Caco-2 (cell line): ENCODE results near the gene CALR. TPM values are rescaled to one million over a fixed set of nuclear protein-coding genes. Genes with fewer than 3 reads are reported as not detected.

Source experiments
- BruUV-seq: library from RNA; stranded (reverse); fragments of 400-500 nt; replicated peaks from 2 replicates; lab custom pipeline; 2021; lab: Mats Ljungman, UMichigan
- CTCF ChIA-PET: fragments of 300-600 bp; sonication (Branson Sonifier 250); formaldehyde crosslinking; loops from one replicate; lab custom pipeline; 2022; ENCODE audit warnings: antibody characterized with exemption; lab: Charles Lee
- POLR2A ChIA-PET: fragments of 300-600 bp; sonication (Branson Sonifier 250); formaldehyde crosslinking; loops from one replicate; lab custom pipeline; 2022; ENCODE audit warnings: antibody characterized with exemption; lab: Charles Lee
- DNase-seq, 2 experiments: peaks; one replicate each; pipeline versions ENCODE4 v3.0.0 to v3.0.0-alpha.2; 2020 to 2022
- H3K27me3 ChIP-seq: replicated peaks from 2 replicates; pipeline ENCODE4 v1.6.0; 2011; ENCODE audit warnings: low read length; ENCODE audit not compliant: control insufficient read depth, insufficient read depth
- H3K36me3 ChIP-seq: 2 replicates; pipeline ENCODE4 v1.5.1; 2011; ENCODE audit warnings: low read length; ENCODE audit not compliant: control insufficient read depth, insufficient read depth
- H3K4me1 ChIP-seq: fragments of 250-450 bp; sonication (Bioruptor Pico); 2 replicates; pipeline ENCODE4 v1.5.1; 2020; ENCODE audit warnings: mild to moderate bottlenecking
- H3K4me3 ChIP-seq: 2 replicates; pipeline ENCODE4 v1.5.1; 2011; ENCODE audit warnings: low read depth, mild to moderate bottlenecking, control low read depth, low read length
- H3K9me3 ChIP-seq: fragments of 250-450 bp; sonication (Bioruptor Pico); 2 replicates; pipeline ENCODE4 v1.5.1; 2020; ENCODE audit warnings: mild to moderate bottlenecking, moderate library complexity
- H3K27ac Mint-ChIP-seq: one replicate; pipeline ENCODE4 v1.8.0; 2022; ENCODE audit warnings: mixed read lengths; ENCODE audit not compliant: unreplicated experiment
- H3K27me3 Mint-ChIP-seq: one replicate; pipeline ENCODE4 v1.8.0; 2022; ENCODE audit warnings: mixed read lengths; ENCODE audit not compliant: insufficient read depth, unreplicated experiment
- H3K36me3 Mint-ChIP-seq: one replicate; pipeline ENCODE4 v1.8.0; 2022; ENCODE audit warnings: mild to moderate bottlenecking, mixed read lengths; ENCODE audit not compliant: insufficient read depth, unreplicated experiment
- H3K4me1 Mint-ChIP-seq: one replicate; pipeline ENCODE4 v1.8.0; 2022; ENCODE audit warnings: low read depth, mixed read lengths; ENCODE audit not compliant: unreplicated experiment
- H3K4me3 Mint-ChIP-seq: one replicate; pipeline ENCODE4 v1.8.0; 2022; ENCODE audit warnings: mild to moderate bottlenecking, moderate library complexity, mixed read lengths; ENCODE audit not compliant: unreplicated experiment
- H3K9me3 Mint-ChIP-seq: one replicate; pipeline ENCODE4 v1.8.0; 2022; ENCODE audit warnings: mixed read lengths; ENCODE audit not compliant: unreplicated experiment
- intact Hi-C: fragments of 100-400 bp; cut with micrococcal nuclease; formaldehyde crosslinking; loops from one replicate; pipeline ENCODE4 v1.10.0; 2022; ENCODE audit not compliant: unreplicated experiment
- total RNA-seq: library from RNA; stranded (reverse); gene quantifications from 2 replicates; pipeline ENCODE4 v1.2.3, GENCODE V29; 2022
- TF ChIP-seq, protein P1 (sequence below), 2 experiments: fragments of 200-600 bp in 1 of 2; IDR thresholded peaks; 1 replicate in 1 of 2; 2 replicates in 1 of 2; pipeline versions ENCODE4 v1.5.1 to v1.8.0; 2011 to 2022; ENCODE audit warnings: antibody characterized with exemption in 1 of 2, control low read depth in 1 of 2, inconsistent platforms in 1 of 2, low read depth in 1 of 2, low read length in 1 of 2, mild to moderate bottlenecking in 1 of 2, moderate library complexity in 1 of 2; ENCODE audit not compliant: insufficient read depth in 1 of 2, severe bottlenecking in 1 of 2, unreplicated experiment in 1 of 2

CALR gene
- total RNA-seq, 1 experiment from 2014 or later, result 707 TPM

DNA sequence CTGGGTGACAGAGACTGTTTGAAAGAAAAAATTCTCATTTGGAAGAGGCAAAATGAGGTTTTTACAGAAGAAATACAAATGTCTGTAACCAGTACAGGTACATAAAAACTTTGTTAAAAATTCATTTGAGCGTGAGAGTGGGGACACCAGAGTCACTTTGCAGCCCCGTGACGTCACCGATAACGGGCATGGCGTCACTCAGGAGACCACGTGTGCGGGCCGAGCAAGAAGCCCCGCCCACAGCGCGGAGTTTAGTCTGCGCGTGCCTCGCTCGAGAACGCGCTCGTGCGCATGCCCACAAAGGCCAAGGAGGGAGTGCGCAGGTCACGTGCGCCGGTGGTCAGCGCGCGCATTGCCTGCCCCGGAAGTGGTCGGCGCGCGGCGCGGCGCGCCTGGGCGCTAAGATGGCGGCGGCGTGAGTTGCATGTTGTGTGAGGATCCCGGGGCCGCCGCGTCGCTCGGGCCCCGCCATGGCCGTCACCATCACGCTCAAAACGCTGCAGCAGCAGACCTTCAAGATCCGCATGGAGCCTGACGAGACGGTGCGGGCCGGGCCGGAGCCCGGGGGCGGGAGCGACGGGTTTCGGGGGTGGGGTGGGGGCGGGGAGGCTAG, 7.2 kb downstream of the CALR start, which contains the start of gene RAD23A:
RAD23A (plus strand) TSS at position 384 of the 613 bp plus-strand sequence; CDS start at position 471, 87 bp downstream.
- intact Hi-C loops, result no loop called here
- TF ChIP-seq, protein P1, sequence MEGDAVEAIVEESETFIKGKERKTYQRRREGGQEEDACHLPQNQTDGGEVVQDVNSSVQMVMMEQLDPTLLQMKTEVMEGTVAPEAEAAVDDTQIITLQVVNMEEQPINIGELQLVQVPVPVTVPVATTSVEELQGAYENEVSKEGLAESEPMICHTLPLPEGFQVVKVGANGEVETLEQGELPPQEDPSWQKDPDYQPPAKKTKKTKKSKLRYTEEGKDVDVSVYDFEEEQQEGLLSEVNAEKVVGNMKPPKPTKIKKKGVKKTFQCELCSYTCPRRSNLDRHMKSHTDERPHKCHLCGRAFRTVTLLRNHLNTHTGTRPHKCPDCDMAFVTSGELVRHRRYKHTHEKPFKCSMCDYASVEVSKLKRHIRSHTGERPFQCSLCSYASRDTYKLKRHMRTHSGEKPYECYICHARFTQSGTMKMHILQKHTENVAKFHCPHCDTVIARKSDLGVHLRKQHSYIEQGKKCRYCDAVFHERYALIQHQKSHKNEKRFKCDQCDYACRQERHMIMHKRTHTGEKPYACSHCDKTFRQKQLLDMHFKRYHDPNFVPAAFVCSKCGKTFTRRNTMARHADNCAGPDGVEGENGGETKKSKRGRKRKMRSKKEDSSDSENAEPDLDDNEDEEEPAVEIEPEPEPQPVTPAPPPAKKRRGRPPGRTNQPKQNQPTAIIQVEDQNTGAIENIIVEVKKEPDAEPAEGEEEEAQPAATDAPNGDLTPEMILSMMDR (IDR thresholded peaks at IDR 0.05; ENCODE audit: insufficient read depth in 1 of 2, low read depth in 1 of 2, low read length in 1 of 2, severe bottlenecking in 1 of 2, unreplicated experiment in 1 of 2), result no peak
- H3K36me3 ChIP-seq, result peaks cover 8% of the 10 kb centered on the region
- no peaks in the 10 kb centered on the region for H3K9me3 ChIP-seq
- no peaks in the 10 kb centered on the region for H3K27me3 ChIP-seq
- no TSS peak for BruUV-seq
- H3K4me1 ChIP-seq, result peaks cover 12% of the 10 kb centered on the region
- peak within 1 kb of the TSS; percentile 77 for H3K4me3 ChIP-seq
- POLR2A ChIA-PET, result interaction anchor here (0.9 to 1.0 kb wide), 3 partner anchors 8 to 55 kb away, joined by 5 to 17 read pairs (median 14); partner anchors contain the start of gene GCDH
- H3K9me3 Mint-ChIP-seq, result no peaks in the 10 kb centered on the region
- H3K36me3 Mint-ChIP-seq, result peaks cover 97% of the 10 kb centered on the region
- peaks cover 13% of the 10 kb centered on the region for H3K4me1 Mint-ChIP-seq
- CTCF ChIA-PET, result interaction anchor here (0.7 kb wide), 1 partner anchor 20 kb away, joined by 3 read pairs; no protein-coding TSS in a partner anchor
- peak; percentile 96 to 97 for DNase-seq
- H3K27me3 Mint-ChIP-seq, result no peaks in the 10 kb centered on the region
- H3K4me3 Mint-ChIP-seq, result peak within 1 kb of the TSS; percentile 83
- H3K27ac Mint-ChIP-seq, result peak within 1 kb of the TSS; percentile 96

- Histone ChIP-seq H3K27me3 (no peaks in the 10 kb centered on the region), H3K4me1 (peaks cover 8% of the 10 kb centered on the region), H3K36me3 (peaks cover 3% of the 10 kb centered on the region), H3K9me3 (no peaks in the 10 kb centered on the region), H3K4me3 (peak overlapping the region; percentile 77)
- TF ChIP-seq, protein P1 (IDR thresholded peaks at IDR 0.05; ENCODE audit: insufficient read depth in 1 of 2, low read depth in 1 of 2, low read length in 1 of 2, severe bottlenecking in 1 of 2, unreplicated experiment in 1 of 2), result no peak
- intact Hi-C loops, result no loop called here
- ChIA-PET CTCF (interaction anchor here (0.6 to 0.7 kb wide), 6 partner anchors 19 to 1150 kb away, joined by 3 read pairs; no protein-coding TSS in a partner anchor), POLR2A (interaction anchor here (0.5 to 1.0 kb wide), 15 partner anchors 9 to 1460 kb away, joined by 3 to 17 read pairs (median 6); partner anchors contain the start of genes GCDH and NFIX)
- peaks cover 97% of the 10 kb centered on the region for H3K36me3 Mint-ChIP-seq
- H3K9me3 Mint-ChIP-seq, result no peaks in the 10 kb centered on the region
- peak; percentile 84 for DNase-seq
- BruUV-seq, result TSS peak; percentile 19
- H3K27me3 Mint-ChIP-seq, result no peaks in the 10 kb centered on the region
- H3K4me3 Mint-ChIP-seq, result peak overlapping the region; percentile 83
- H3K4me1 Mint-ChIP-seq, result peaks cover 13% of the 10 kb centered on the region
- peak overlapping the region; percentile 96 for H3K27ac Mint-ChIP-seq
Measured at GRCh38 chr19:12946092-12946721, 7.8 kb downstream of the CALR start.
